Left lung (tissue), 10 donors: ENCODE measurements around the gene GIPC3. TPM values are rescaled to one million over a fixed set of nuclear protein-coding genes. Genes with fewer than 3 reads are reported as not detected.

Source experiments
- ATAC-seq: fragments of 200-7000 bp; cut with Tn5 transposase; one replicate; pipeline ENCODE4 v1.9.1; 2020; ENCODE audit warnings: moderate library complexity
- DNase-seq, 4 donors: peaks; one replicate each; pipeline ENCODE4 v3.0.0-alpha.2; 2013 to 2020
- H3K27ac ChIP-seq, 2 donors: fragments of 200-600 bp; sonication (generic) in 1 of 2; one replicate each; pipeline versions ENCODE4 v1.5.0 to v1.8.0; 2020 to 2021
- H3K27me3 ChIP-seq, 2 donors: fragments of 200-600 bp; sonication (generic) in 1 of 2; one replicate each; pipeline versions ENCODE4 v1.5.0 to v1.8.0; 2020 to 2021
- H3K36me3 ChIP-seq, 2 donors: fragments of 200-600 bp; sonication (generic) in 1 of 2; one replicate each; pipeline versions ENCODE4 v1.5.0 to v1.8.0; 2020 to 2021
- H3K4me1 ChIP-seq, 2 donors: fragments of 200-600 bp; one replicate each; pipeline ENCODE4 v1.8.0; 2021
- H3K4me3 ChIP-seq, 2 donors: fragments of 200-600 bp; sonication (generic) in 1 of 2; one replicate each; pipeline versions ENCODE4 v1.5.0 to v1.8.0; 2020 to 2021; ENCODE audit warnings: mild to moderate bottlenecking in 1 of 2
- H3K9me3 ChIP-seq, 2 donors: fragments of 200-600 bp; sonication (generic) in 1 of 2; one replicate each; pipeline versions ENCODE4 v1.5.0 to v1.8.0; 2020 to 2021
- intact Hi-C, 2 donors: fragments of 100-400 bp; cut with DNase I; formaldehyde crosslinking; loops; one replicate each; pipeline versions ENCODE4 v1.11.2 to v1.14.2; 2022
- polyA plus RNA-seq, 6 donors: library from polyadenylated mRNA; unstranded; fragments of 120-200 nt; gene quantifications; one replicate each; pipeline ENCODE4 v1.2.1, GENCODE V29; 2013; ENCODE audit not compliant: insufficient read length in 6 of 6
- total RNA-seq, 2 donors: library from RNA; stranded (reverse); fragmentation: NEBNext Ultra II Directional; extraction: Animal tissue kit (Norgen Biotek cat#: 25700); gene quantifications; one replicate each; pipeline ENCODE4 v1.2.1, GENCODE V29; 2021
- TF ChIP-seq, protein P1 (sequence below), 2 donors: fragments of 200-600 bp; sonication (generic) in 1 of 2; IDR thresholded peaks; one replicate each; pipeline versions ENCODE4 v1.5.0 to v1.8.0; 2021; ENCODE audit warnings: antibody characterized with exemption in 2 of 2
- donor health status: DM: no; HTN: yes; CAD: no.
- donor health status: DM: no; HTN: no; CAD: no.

Gene GIPC3
- total and polyA plus RNA-seq, 8 donors = 3.1 to 8.5 (median 4.4) TPM

DNA sequence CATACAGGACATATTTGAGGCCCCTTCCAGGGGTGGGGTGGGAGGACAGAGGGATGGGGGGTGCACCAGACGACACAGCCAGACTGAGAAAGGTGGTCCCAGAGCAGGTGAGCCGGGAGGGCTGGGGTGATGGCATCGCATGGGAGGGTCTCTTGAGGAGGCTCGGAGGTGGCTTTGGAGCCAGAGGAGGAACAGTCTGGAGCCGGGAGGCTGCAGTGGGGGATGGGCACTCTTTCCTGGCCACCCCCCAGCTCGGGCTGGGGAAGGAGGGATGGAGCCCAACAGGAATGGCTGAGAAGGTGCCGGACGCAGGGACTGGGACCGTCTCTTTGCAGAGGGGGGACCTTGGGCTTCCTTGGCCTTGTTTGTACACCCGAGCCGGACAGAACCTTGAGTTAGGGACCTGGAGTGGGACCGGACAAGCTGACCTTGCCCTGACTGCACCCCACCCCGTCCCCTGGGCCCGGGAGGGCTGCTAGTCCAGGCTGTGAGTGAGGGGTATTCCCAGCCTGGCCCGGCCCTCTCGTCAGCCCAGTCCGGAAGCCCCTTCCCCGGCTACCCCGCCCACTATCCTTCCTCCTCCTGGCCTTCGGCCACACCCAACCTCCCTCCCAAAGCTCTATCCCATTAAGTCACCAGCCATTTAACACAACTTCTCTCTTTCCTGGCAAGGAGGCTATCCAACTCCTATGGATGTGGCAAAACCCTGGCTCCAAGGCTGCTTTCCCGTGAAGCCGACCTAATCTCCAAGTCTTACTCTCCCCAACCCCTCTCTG, 22.2 kb downstream of the GIPC3 start:
- TF ChIP-seq, protein P1, sequence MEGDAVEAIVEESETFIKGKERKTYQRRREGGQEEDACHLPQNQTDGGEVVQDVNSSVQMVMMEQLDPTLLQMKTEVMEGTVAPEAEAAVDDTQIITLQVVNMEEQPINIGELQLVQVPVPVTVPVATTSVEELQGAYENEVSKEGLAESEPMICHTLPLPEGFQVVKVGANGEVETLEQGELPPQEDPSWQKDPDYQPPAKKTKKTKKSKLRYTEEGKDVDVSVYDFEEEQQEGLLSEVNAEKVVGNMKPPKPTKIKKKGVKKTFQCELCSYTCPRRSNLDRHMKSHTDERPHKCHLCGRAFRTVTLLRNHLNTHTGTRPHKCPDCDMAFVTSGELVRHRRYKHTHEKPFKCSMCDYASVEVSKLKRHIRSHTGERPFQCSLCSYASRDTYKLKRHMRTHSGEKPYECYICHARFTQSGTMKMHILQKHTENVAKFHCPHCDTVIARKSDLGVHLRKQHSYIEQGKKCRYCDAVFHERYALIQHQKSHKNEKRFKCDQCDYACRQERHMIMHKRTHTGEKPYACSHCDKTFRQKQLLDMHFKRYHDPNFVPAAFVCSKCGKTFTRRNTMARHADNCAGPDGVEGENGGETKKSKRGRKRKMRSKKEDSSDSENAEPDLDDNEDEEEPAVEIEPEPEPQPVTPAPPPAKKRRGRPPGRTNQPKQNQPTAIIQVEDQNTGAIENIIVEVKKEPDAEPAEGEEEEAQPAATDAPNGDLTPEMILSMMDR (IDR thresholded peaks at IDR 0.05) = no peak
- peaks cover 3 to 57% of the 10 kb centered on the region in 2 donors for H3K4me1 ChIP-seq
- H3K27me3 ChIP-seq = peaks cover 0 to 46% of the 10 kb centered on the region in 2 donors
- intact Hi-C loops = no loop called here
- H3K4me3 ChIP-seq = peak overlapping the region; percentile 40 to 50
- peak overlapping the region; percentile 72 to 77 for H3K27ac ChIP-seq
- peak in 3 of 4 donors; percentile 53 to 70 (median 58) for DNase-seq
- H3K9me3 ChIP-seq = no peaks in the 10 kb centered on the region
- peak; percentile 33 for ATAC-seq
- H3K36me3 ChIP-seq = peaks cover 0 to 23% of the 10 kb centered on the region in 2 donors

DNA sequence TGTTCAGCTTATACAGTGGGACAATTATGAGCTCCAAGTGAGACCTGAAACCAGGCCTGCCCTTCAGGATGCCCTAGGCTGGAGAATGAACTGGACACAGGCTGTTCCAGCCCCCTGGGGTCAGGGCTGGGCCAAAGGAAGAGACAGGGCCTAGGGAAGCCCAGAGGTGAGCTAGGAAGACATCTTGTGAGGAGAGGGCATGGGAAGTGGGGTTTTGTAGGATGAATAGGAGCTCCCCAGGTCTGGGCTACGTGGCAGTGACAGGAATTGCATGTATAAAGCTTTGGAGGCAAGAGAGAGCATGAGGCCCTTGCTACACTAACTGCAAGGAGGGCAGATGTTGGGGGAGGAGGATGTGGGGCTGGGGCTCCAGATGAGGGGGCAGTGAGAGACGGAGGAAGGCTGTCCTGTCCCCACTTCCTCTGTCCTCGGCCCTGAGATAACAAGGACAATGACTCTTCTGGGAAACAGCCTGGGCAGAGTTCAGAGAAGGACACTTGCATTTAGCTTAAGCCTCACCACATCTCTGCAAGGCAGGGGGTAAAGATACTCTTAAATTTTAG, 22.9 kb downstream of the GIPC3 start:
- H3K4me1 ChIP-seq = peaks cover 1 to 57% of the 10 kb centered on the region in 2 donors
- ATAC-seq = no peak
- no peak overlapping the region for H3K4me3 ChIP-seq
- H3K36me3 ChIP-seq = peaks cover 0 to 30% of the 10 kb centered on the region in 2 donors
- H3K27ac ChIP-seq = peak overlapping the region; percentile 72 to 77
- TF ChIP-seq, protein P1 (IDR thresholded peaks at IDR 0.05) = no peak
- intact Hi-C loops = no loop called here
- DNase-seq = no peak
- H3K27me3 ChIP-seq = peaks cover 0 to 46% of the 10 kb centered on the region in 2 donors
- no peaks in the 10 kb centered on the region for H3K9me3 ChIP-seq

DNA sequence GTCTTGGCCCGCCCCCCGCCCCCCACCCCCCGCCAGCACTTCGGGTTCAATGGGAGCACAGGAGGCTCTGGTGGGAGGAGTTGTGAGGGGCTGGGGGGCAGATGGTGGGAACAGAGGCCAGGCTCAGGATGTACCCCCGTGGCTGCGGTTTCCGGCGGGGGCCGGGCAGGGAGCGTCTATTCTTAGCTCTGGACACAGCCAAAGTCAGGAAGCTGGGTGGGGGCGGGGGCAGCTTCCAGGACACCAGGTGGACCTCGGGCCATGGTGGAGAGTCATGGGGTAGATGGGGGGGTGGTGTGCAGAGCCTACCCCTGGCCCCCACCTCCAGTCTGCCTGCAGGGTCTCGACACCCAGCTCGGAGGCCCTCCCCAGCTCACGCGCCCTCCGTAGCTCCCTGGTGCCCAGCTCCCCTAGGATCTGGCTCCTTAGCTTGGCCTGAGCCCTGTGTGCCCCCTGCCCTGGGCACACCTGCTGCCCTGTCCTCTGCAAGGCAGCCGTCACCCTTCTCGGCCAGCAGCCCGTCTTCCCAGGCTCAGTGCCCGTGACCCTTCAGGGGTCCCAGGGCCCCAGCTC, 23.6 kb downstream of the GIPC3 start:
- intact Hi-C loops = no loop called here
- peak in 1 of 4 donors; percentile 60 for DNase-seq
- peaks cover 0 to 46% of the 10 kb centered on the region in 2 donors for H3K27me3 ChIP-seq
- TF ChIP-seq, protein P1 (IDR thresholded peaks at IDR 0.05) = no peak
- no peak overlapping the region for H3K4me3 ChIP-seq
- peaks cover 0 to 34% of the 10 kb centered on the region in 2 donors for H3K36me3 ChIP-seq
- ATAC-seq = no peak
- H3K9me3 ChIP-seq = no peaks in the 10 kb centered on the region
- H3K27ac ChIP-seq = peak overlapping the region; percentile 72 to 77
- peaks cover 5 to 53% of the 10 kb centered on the region in 2 donors for H3K4me1 ChIP-seq

DNA sequence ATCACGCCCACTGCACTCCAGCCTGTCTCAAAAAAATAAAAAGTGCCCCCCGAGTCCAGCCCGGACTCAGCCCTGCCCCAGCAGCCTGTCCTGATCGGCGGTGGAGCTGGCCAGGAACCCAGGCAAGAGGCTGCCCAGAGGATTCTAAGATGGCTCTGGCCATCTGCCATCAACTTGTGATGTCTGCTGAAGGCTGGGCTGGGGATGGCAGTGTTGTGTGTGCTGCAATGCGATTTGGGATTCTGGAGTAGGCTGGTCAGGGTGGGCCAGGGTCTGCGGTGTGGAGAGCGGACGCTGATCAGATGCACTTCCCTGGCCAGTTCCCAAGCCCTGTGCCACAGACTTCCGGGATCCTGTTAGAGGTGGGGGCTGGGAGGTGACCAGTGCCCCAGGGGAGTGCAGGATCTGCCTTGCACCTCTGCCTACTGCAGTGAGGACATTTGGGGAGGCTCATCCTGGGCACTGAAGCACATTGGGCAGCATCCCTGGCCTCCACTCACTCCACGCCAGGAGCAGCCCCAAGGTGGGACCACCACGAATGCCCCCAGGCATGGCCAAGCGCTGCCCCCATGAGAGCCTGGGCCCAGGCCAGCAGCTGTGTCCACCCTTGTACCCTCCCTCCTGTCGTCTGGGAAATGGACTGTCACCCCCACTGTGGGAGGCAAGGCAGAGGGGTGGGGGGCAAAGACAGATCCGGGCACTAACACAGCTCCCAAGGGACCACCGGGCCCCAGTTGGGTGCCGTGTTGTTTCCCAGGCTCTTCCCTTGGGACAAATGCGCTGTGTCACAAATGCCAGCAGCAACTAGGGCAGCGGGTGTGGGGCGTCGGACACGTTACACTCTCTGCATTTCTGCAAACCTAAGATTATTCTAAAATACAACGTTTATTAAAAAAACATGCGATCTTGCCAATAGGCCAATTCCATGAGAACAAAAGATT, 24.8 kb downstream of the GIPC3 start:
- Histone ChIP-seq H3K4me3 (no peak overlapping the region), H3K27ac (peak overlapping the region; percentile 33 to 72), H3K9me3 (no peaks in the 10 kb centered on the region), H3K4me1 (peaks cover 5 to 42% of the 10 kb centered on the region in 2 donors), H3K36me3 (peaks cover 0 to 37% of the 10 kb centered on the region in 2 donors), H3K27me3 (peaks cover 0 to 36% of the 10 kb centered on the region in 2 donors)
- intact Hi-C loops = loop anchor here in 1 of 2 donors (10.0 kb wide), 1 partner anchor 65 kb away; no protein-coding TSS in a partner anchor
- DNase-seq = peak in 1 of 4 donors; percentile 48
- no peak for ATAC-seq
- TF ChIP-seq, protein P1 (IDR thresholded peaks at IDR 0.05) = no peak
